DMS53 (cell line): ENCODE data around the gene EHD3.
A peak's percentile ranks its signal among the peaks of the same experiment; 100 is the strongest.

Source experiments
- DNase-seq: peaks from one replicate; lab custom pipeline; 2025; lab: John Stamatoyannopoulos, UW

Gene EHD3

DNA sequence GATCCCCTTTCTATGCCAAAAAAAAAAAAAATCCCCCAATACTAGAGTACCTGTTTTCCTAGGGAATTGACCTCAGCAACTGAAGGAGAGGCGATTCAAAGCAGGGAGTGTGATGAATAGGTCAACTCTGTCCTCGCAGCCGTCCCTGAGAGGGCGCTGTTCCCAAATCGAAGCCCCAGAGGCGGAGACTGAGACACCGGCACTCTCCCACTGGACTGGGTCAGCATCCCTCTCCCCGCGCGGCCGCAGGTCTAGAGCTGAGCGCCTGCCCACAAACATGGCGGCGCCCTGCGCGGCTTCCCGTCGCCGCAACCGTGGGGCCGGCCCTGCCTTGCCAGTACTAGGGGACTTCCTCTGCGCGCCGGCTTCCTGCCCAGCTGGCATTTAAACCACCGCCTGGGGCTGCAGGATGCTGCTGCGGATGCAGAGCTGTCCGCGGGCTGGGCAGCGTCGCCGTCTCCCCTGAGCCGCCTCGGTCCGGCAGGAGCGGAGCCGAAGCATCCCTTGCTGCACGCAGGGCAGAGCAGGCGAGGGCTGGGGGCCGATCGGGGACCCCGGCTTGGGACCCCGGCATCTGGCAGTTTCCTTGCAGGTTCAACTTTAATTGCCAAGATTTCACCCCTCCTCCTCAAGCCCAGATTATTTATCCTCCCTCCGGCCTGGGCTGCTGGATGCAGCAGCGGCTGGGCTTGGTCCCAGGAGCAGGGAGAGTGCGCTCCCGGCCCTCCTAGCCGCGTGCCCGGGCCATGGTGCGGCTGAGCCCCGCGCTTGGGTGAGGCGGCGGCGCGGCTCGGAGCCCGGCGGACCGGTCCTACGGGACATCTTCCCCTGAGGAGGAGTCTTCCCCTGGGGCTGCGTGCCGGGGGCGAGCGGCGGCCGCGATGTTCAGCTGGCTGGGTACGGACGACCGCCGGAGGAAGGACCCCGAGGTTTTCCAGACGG, at the start of gene EHD3:
Gene EHD3 (plus strand): TSS at position 412 of the 942 bp plus-strand sequence. CDS start 470 bp downstream, at position 882.
- DNase-seq, result peak; percentile 95

GRCh38 chr2:31187166-31187565, 46.8 kb upstream of the EHD3 start:
- DNase-seq, result no peak

DNA sequence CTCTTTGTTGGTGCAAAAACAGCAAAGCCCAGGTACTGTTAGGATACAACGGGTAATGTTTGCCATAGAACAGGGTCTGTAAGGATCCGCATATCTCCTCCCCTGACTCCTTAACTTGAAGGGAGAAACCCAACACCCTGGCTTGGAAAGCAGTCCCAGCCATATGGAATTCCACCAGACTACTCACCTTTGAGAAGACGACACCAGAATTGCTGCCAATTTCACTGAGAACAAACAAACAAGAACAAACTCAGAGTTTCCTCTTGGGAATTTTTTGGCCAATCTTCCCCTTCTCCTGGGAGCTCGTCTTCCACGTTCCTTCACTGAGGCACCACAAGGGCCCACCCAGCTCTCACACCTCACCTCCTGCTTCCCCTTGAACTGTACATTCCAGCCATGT, 45.8 kb upstream of the EHD3 start:
- DNase-seq, result no peak

GRCh38 chr2:31189141-31189540, 44.8 kb upstream of the EHD3 start:
- DNase-seq, result no peak

GRCh38 chr2:31190188-31190587, 43.8 kb upstream of the EHD3 start:
- no peak for DNase-seq

DNA sequence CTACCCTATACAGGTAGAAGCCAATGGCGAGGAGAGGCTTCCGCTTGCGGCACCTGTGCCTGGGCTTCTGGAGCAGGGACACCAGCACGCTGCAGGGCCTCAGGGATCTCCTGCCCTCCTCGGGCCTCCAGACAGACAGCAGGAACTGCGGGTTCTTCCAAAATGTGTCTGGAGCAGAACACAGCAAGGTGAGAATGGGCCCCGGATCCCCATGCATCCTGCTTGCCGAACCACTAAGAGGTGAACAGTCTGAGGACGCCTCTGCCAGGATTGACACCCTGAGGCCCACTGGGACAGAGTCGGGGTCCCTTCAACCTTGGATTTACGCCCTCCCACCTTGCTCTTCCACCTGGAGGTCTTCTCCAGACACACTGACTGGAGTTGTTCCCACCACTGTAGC, 42.0 kb upstream of the EHD3 start:
- DNase-seq, result no peak

GRCh38 chr2:31192396-31192795, 41.6 kb upstream of the EHD3 start:
- DNase-seq, result no peak

DNA sequence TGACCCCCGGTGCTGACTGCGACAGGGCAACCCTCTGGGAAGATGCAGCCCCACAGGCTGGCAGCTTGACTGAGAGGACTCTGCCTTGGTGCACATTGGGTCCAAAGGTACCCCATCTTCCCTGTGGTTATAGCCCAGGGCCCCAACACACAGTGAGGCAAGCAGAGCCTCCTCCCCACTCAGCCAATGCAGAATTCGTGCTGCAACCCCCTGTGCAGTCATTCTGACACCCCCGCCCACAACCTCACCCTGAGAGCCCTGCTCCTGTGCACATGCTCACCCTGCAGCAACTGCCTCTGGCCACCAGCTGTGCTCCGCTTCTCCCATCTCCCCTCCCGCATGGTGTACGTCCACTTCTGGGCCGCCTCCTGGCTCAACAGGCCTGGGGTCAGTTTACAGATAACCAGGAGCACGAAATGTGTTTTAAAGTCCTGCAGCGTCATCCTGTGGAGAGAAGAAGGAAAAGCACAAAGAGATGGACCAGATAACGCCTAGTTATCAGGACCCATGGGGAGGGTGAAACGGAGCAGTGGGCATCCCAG, 41.0 kb upstream of the EHD3 start:
- DNase-seq, result no peak

- no peak for DNase-seq
Measured at GRCh38 chr2:31193806-31194205, 40.1 kb upstream of the EHD3 start.

DNA sequence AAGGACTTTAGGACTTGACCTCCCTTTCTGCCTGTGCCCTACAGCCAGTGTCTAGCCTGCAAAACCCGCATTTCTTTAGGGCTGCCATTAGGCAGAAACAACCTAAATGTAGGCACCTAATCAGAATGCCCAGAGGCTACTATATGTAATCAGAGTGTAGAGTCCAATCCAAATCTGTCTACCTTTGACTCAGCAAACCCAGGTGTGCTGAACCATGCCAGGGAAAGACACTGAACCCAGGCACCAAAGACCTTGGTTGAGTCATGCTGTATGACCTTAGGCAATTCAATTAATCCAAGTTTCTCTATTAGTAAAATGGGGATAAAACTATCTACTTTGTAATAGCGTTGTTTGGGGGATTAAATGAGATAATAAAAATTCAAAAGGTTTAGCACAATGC, 37.3 kb upstream of the EHD3 start:
- DNase-seq, result no peak

- no peak for DNase-seq
Measured at GRCh38 chr2:31197166-31197565, 36.8 kb upstream of the EHD3 start.

GRCh38 chr2:31197669-31198068, 36.3 kb upstream of the EHD3 start:
- no peak for DNase-seq

DNA sequence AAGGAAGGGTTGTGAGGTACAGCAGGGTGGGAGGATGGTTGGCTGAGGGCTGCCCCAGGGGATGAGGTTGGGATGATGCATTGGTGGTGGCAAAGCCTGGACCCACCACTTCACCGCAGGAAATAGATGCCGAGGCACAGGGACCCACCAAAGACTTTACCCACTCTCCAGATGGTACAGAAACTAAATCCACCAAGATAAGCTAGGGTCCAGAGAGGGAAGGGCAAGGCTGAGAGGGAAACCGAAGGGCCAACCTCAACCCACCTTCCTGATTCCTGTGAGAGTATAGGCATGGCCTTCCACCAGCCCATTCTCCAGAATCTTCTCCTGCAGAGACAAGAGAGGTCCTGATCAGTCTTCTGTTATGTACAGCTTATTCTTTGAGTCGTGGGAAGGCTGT, 34.7 kb upstream of the EHD3 start:
- DNase-seq, result no peak

- no peak for DNase-seq
Measured at GRCh38 chr2:31200972-31201371, 33.0 kb upstream of the EHD3 start.

DNA sequence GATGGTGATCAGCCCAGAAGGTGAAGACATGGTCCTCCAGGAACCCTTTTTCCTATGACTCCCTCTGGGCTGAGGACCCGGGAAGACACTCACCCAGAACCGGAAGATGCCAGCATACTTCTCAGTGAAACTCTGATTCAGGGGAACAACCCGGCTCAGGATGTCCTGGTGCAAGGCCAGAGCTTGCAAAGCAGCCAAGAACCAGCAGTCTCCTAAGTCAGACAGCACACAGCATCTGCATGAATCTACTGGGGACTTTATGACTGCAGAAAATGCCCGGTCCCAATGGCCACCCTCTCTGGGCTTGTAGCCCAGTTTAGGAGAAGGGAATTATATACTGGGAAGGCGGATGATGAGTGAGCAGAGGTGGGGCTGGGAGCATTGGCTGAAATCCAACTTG, 31.9 kb upstream of the EHD3 start:
- DNase-seq, result no peak

DNA sequence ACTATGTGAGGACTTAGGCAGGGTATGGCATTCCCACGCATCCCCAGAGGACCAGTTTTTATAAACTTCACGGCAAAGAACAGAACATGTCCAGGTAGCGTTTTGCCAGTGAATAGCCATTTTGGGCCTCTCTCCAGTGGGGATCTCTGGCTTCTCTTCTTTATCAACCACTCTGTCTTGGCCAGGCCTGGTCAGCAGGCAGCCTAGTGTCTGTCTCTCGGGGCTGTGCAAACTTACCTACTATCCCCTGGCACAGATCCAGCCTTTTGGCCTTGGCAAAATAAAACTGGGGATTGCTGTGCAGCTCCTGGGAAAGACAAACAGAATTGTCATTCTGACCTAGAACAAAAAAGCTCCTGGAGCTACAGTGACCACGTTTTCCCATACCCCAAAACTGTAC, 31.1 kb upstream of the EHD3 start:
- DNase-seq, result no peak

DNA sequence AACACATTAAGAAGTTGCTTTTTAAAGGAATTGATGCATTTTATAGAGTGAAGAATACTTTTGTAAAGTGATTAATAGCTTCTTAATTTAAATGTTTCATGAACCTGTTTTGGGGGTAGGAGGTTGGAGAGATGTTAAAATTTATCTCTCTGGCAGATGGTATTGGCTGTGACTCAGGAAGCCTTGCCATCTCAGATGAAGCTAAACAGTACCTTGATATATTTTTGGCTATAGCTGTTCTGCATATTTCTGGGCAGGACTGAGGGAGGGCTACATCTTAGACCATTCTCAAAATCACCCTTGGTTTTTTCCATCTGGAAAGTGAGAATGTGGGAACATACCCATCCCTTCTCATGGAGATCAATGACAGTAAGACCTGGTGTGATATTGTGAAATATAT, 30.0 kb upstream of the EHD3 start:
- no peak for DNase-seq

DNA sequence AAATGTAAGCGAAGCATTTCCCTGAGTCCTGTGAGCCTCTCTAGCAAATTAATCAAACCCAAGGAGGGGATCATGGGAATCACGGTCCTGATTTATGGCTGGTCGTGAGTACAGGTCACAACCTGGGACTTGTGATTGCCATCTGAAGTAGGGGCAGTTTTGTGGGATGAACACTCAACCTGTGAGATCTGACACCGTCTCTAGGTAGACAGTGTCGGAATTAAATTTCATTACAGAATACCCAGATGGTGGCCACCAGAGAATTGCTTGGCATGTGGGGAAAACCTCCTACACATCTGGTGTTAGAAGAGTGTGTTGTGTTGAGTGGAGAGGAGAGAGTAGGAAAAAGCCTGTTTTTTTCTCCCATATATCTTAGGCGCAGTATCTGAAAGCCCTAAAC, 29.2 kb upstream of the EHD3 start:
- no peak for DNase-seq

DNA sequence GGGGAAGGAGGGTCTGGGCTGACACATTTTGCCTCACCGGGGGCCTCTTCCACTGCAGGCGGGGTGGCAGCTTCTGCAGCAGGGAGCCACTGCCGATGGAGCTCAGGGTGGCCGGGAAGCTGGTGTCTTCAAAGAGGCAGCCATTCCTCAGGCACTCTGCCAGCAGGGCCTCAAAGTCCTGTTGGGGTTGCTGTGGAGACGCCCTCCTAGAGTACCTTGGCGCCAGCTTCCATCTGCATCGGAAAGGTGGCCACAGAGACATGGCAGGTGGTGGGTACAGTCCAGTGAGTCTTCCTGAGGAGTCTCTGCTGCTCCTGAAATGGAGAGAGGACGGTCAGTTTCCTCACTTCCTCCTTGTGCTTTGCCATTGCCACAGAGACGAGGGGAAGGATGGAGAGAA, 28.8 kb upstream of the EHD3 start:
- DNase-seq, result no peak

GRCh38 chr2:31205613-31206012, 28.3 kb upstream of the EHD3 start:
- no peak for DNase-seq

DNA sequence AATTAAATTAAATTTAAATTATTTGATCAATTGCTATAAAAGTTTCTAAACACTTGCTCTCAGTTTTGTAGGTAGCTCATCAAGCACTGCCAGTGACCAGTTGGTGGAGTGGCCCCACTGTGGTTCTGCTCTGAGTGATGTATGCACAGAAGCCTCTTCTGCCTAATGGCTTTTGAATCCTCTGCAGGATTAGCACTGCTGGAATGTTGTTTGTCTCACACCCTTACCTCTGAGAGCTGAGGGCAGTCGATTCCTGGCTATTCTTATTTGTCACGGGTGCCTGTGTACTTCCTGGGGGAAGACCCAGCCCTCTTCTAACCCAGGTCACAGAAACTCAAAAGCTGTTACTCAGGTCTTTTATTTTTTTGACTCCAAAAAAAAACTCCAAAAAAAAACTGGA, 26.2 kb upstream of the EHD3 start:
- no peak for DNase-seq

GRCh38 chr2:31208240-31208639, 25.7 kb upstream of the EHD3 start:
- no peak for DNase-seq

GRCh38 chr2:31212659-31213600, 21.0 kb upstream of the EHD3 start:
- no peak for DNase-seq
